ENCODE data around the gene C11orf42. TPM values are rescaled to one million over a fixed set of nuclear protein-coding genes. Genes with fewer than 3 reads are reported as not detected.

The C11orf42 gene
- total RNA-seq = not detected in 2 replicates

- no peaks in the 10 kb centered on the region for H3K9me3 Mint-ChIP-seq
- DNase-seq (ENCODE audit: low spot score) = no peak
- H3K4me1 Mint-ChIP-seq (ENCODE audit: low read depth) = peaks cover 32% of the 10 kb centered on the region
- H3K36me3 Mint-ChIP-seq (ENCODE audit: low read depth) = peaks cover 27% of the 10 kb centered on the region
- no peak within 1 kb of the TSS for H3K4me3 Mint-ChIP-seq (ENCODE audit: low read depth)
- intact Hi-C loops (cut with micrococcal nuclease) = no loop called here
- H3K27me3 Mint-ChIP-seq (ENCODE audit: low read depth) = no peaks in the 10 kb centered on the region
- no peak within 1 kb of the TSS for H3K27ac Mint-ChIP-seq
Measured at GRCh38 chr11:6205366-6205765, at the start of gene C11orf42. Gene C11orf42 (plus strand): TSS chr11:6205557. CDS start chr11:6205616, 59 bp downstream.

GRCh38 chr11:6156628-6157359 is 48.6 kb upstream of the C11orf42 start:
- Mint-ChIP-seq H3K27me3 (ENCODE audit: low read depth) (no peaks in the 10 kb centered on the region), H3K27ac (no peak overlapping the region), H3K4me1 (ENCODE audit: low read depth) (no peaks in the 10 kb centered on the region), H3K36me3 (ENCODE audit: low read depth) (no peaks in the 10 kb centered on the region), H3K4me3 (ENCODE audit: low read depth) (no peak overlapping the region), H3K9me3 (no peaks in the 10 kb centered on the region)
- intact Hi-C loops (cut with micrococcal nuclease) = no loop called here
- no peak for DNase-seq (ENCODE audit: low spot score)

GRCh38 chr11:6170226-6170625 is 35.1 kb upstream of the C11orf42 start, which contains the start of gene OR52B2:
Gene OR52B2 (minus strand): TSS chr11:6170326. CDS start chr11:6170326, 0 bp downstream.
- intact Hi-C loops (cut with micrococcal nuclease) = no loop called here
- Mint-ChIP-seq H3K4me1 (ENCODE audit: low read depth) (no peaks in the 10 kb centered on the region), H3K27ac (no peak within 1 kb of the TSS), H3K27me3 (ENCODE audit: low read depth) (peaks cover 10% of the 10 kb centered on the region), H3K9me3 (no peaks in the 10 kb centered on the region), H3K36me3 (ENCODE audit: low read depth) (no peaks in the 10 kb centered on the region), H3K4me3 (ENCODE audit: low read depth) (no peak within 1 kb of the TSS)
- DNase-seq (ENCODE audit: low spot score) = no peak

GRCh38 chr11:6175440-6175839 is 29.9 kb upstream of the C11orf42 start:
- intact Hi-C loops (cut with micrococcal nuclease) = no loop called here
- no peak for DNase-seq (ENCODE audit: low spot score)
- Mint-ChIP-seq H3K9me3 (no peaks in the 10 kb centered on the region), H3K4me3 (ENCODE audit: low read depth) (no peak overlapping the region), H3K36me3 (ENCODE audit: low read depth) (no peaks in the 10 kb centered on the region), H3K4me1 (ENCODE audit: low read depth) (no peaks in the 10 kb centered on the region), H3K27ac (no peak overlapping the region), H3K27me3 (ENCODE audit: low read depth) (peaks cover 23% of the 10 kb centered on the region)

GRCh38 chr11:6191742-6192141 is 13.6 kb upstream of the C11orf42 start:
- no peak for DNase-seq (ENCODE audit: low spot score)
- Mint-ChIP-seq H3K27ac (no peak overlapping the region), H3K9me3 (peaks cover 7% of the 10 kb centered on the region), H3K27me3 (ENCODE audit: low read depth) (peaks cover 6% of the 10 kb centered on the region), H3K4me1 (ENCODE audit: low read depth) (peaks cover 25% of the 10 kb centered on the region), H3K36me3 (ENCODE audit: low read depth) (no peaks in the 10 kb centered on the region), H3K4me3 (ENCODE audit: low read depth) (no peak overlapping the region)
- intact Hi-C loops (cut with micrococcal nuclease) = no loop called here

- H3K4me1 Mint-ChIP-seq (ENCODE audit: low read depth) = peaks cover 29% of the 10 kb centered on the region
- H3K36me3 Mint-ChIP-seq (ENCODE audit: low read depth) = no peaks in the 10 kb centered on the region
- DNase-seq (ENCODE audit: low spot score) = no peak
- intact Hi-C loops (cut with micrococcal nuclease) = loop anchor here (1.0 kb wide), 2 partner anchors 39 to 126 kb away; partner anchors contain the start of gene CAVIN3
- peaks cover 6% of the 10 kb centered on the region for H3K27me3 Mint-ChIP-seq (ENCODE audit: low read depth)
- H3K9me3 Mint-ChIP-seq = peaks cover 7% of the 10 kb centered on the region
- no peak overlapping the region for H3K4me3 Mint-ChIP-seq (ENCODE audit: low read depth)
- H3K27ac Mint-ChIP-seq = peak overlapping the region; percentile 54
Measured at GRCh38 chr11:6194065-6194581, 11.2 kb upstream of the C11orf42 start.

GRCh38 chr11:6196396-6196795 is 9.0 kb upstream of the C11orf42 start:
- Mint-ChIP-seq H3K27me3 (ENCODE audit: low read depth) (peaks cover 6% of the 10 kb centered on the region), H3K4me1 (ENCODE audit: low read depth) (peaks cover 37% of the 10 kb centered on the region), H3K36me3 (ENCODE audit: low read depth) (no peaks in the 10 kb centered on the region), H3K27ac (peak overlapping the region; percentile 29), H3K4me3 (ENCODE audit: low read depth) (no peak overlapping the region), H3K9me3 (peaks cover 7% of the 10 kb centered on the region)
- intact Hi-C loops (cut with micrococcal nuclease) = loop anchor here (2.0 to 5.0 kb wide), 2 partner anchors 69 to 154 kb away; no protein-coding TSS in a partner anchor
- no peak for DNase-seq (ENCODE audit: low spot score)

GRCh38 chr11:6197466-6198200 is 7.7 kb upstream of the C11orf42 start:
- H3K27ac Mint-ChIP-seq = peak overlapping the region; percentile 26
- peaks cover 2% of the 10 kb centered on the region for H3K27me3 Mint-ChIP-seq (ENCODE audit: low read depth)
- H3K4me3 Mint-ChIP-seq (ENCODE audit: low read depth) = no peak overlapping the region
- no peak for DNase-seq (ENCODE audit: low spot score)
- peaks cover 3% of the 10 kb centered on the region for H3K36me3 Mint-ChIP-seq (ENCODE audit: low read depth)
- peaks cover 7% of the 10 kb centered on the region for H3K9me3 Mint-ChIP-seq
- intact Hi-C loops (cut with micrococcal nuclease) = loop anchor here (2.0 to 5.0 kb wide), 2 partner anchors 70 to 153 kb away; no protein-coding TSS in a partner anchor
- peaks cover 44% of the 10 kb centered on the region for H3K4me1 Mint-ChIP-seq (ENCODE audit: low read depth)

GRCh38 chr11:6199174-6199810 is 6.1 kb upstream of the C11orf42 start, which contains the start of gene OR52W1:
Gene OR52W1 (plus strand): TSS chr11:6199224. CDS start chr11:6199224, 0 bp downstream.
- Mint-ChIP-seq H3K36me3 (ENCODE audit: low read depth) (peaks cover 11% of the 10 kb centered on the region), H3K27ac (no peak within 1 kb of the TSS), H3K4me3 (ENCODE audit: low read depth) (no peak within 1 kb of the TSS), H3K27me3 (ENCODE audit: low read depth) (peaks cover 2% of the 10 kb centered on the region), H3K4me1 (ENCODE audit: low read depth) (peaks cover 53% of the 10 kb centered on the region), H3K9me3 (peaks cover 7% of the 10 kb centered on the region)
- intact Hi-C loops (cut with micrococcal nuclease) = loop anchor here (5.0 kb wide), 1 partner anchor 72 kb away; no protein-coding TSS in a partner anchor
- DNase-seq (ENCODE audit: low spot score) = no peak

- Mint-ChIP-seq H3K4me1 (ENCODE audit: low read depth) (peaks cover 43% of the 10 kb centered on the region), H3K27ac (peak overlapping the region; percentile 52)
- no peak for DNase-seq (ENCODE audit: low spot score)
Measured at GRCh38 chr11:6200975-6201374, 4.4 kb upstream of the C11orf42 start.

GRCh38 chr11:6201481-6201880 is 3.9 kb upstream of the C11orf42 start:
- H3K9me3 Mint-ChIP-seq = peaks cover 2% of the 10 kb centered on the region
- H3K4me1 Mint-ChIP-seq (ENCODE audit: low read depth) = peaks cover 38% of the 10 kb centered on the region
- no peaks in the 10 kb centered on the region for H3K27me3 Mint-ChIP-seq (ENCODE audit: low read depth)
- H3K27ac Mint-ChIP-seq = peak overlapping the region; percentile 52
- no peak overlapping the region for H3K4me3 Mint-ChIP-seq (ENCODE audit: low read depth)
- intact Hi-C loops (cut with micrococcal nuclease) = loop anchor here (1.0 kb wide), 1 partner anchor 34 kb away; no protein-coding TSS in a partner anchor
- no peak for DNase-seq (ENCODE audit: low spot score)
- H3K36me3 Mint-ChIP-seq (ENCODE audit: low read depth) = peaks cover 19% of the 10 kb centered on the region

More at GRCh38 chr11:6200975-6201374, 4.4 kb upstream of the C11orf42 start:
- intact Hi-C loops (cut with micrococcal nuclease) = loop anchor here (1.0 kb wide), 1 partner anchor 34 kb away; no protein-coding TSS in a partner anchor
- H3K4me3 Mint-ChIP-seq (ENCODE audit: low read depth) = no peak overlapping the region
- H3K27me3 Mint-ChIP-seq (ENCODE audit: low read depth) = peaks cover 2% of the 10 kb centered on the region
- H3K9me3 Mint-ChIP-seq = peaks cover 7% of the 10 kb centered on the region
- peaks cover 19% of the 10 kb centered on the region for H3K36me3 Mint-ChIP-seq (ENCODE audit: low read depth)

GRCh38 chr11:6202041-6202440 is 3.3 kb upstream of the C11orf42 start:
- H3K27me3 Mint-ChIP-seq (ENCODE audit: low read depth) = no peaks in the 10 kb centered on the region
- intact Hi-C loops (cut with micrococcal nuclease) = no loop called here
- peaks cover 35% of the 10 kb centered on the region for H3K4me1 Mint-ChIP-seq (ENCODE audit: low read depth)
- peaks cover 21% of the 10 kb centered on the region for H3K36me3 Mint-ChIP-seq (ENCODE audit: low read depth)
- H3K27ac Mint-ChIP-seq = no peak overlapping the region
- H3K4me3 Mint-ChIP-seq (ENCODE audit: low read depth) = no peak overlapping the region
- H3K9me3 Mint-ChIP-seq = no peaks in the 10 kb centered on the region
- DNase-seq (ENCODE audit: low spot score) = no peak
